ENCODE measurements around the gene TCAIM.

GRCh38 chr3:44420676-44421075 is 82.1 kb downstream of the TCAIM start:
- TF ChIP-seq CTCF (IDR thresholded peaks at IDR 0.05) (no peak), POLR2A (IDR thresholded peaks at IDR 0.05) (no peak), EP300 (IDR thresholded peaks at IDR 0.05) (no peak)
